ENCODE measurements around the gene MYMX. TPM values are rescaled to one million over a fixed set of nuclear protein-coding genes. Genes with fewer than 3 reads are reported as not detected.
"Not testable (repeated sequence)": the region's sequence is repeated elsewhere in the genome, so short reads cannot be mapped to it uniquely, and the experiment has no call there.

Gene MYMX
- total RNA-seq, 2 donors from 2014 or later = not detected

DNA sequence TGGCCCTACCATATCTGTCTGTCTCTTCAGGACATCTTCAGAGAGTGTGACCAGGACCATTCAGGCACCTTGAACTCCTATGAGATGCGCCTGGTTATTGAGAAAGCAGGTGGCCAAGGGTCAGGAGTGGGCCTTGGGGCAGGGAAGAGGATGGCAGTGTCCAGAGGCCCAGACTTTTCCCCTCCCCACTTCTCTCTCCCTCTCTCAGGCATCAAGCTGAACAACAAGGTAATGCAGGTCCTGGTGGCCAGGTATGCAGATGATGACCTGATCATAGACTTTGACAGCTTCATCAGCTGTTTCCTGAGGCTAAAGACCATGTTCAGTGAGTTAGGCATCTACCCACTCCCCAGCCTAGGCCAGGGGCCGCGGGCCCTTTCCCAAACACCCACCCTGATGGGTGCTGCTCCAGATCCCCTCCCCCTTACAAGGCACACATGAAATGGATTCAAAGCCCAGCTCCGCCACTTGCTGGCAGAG, 33.8 kb upstream of the MYMX start:
- no peak for DNase-seq
- Histone ChIP-seq H3K9me3 (no peaks in the 10 kb centered on the region), H3K4me1 (no peaks in the 10 kb centered on the region), H3K36me3 (no peaks in the 10 kb centered on the region), H3K4me3 (no peak overlapping the region), H3K9ac (ENCODE audit: low read depth in 2 of 2, low read length in 2 of 2) (no peak overlapping the region), H3K27ac (no peak overlapping the region), H3K27me3 (no peaks in the 10 kb centered on the region)
- intact Hi-C loops (cut with DNase I) = no loop called here
- TF ChIP-seq, protein P1, sequence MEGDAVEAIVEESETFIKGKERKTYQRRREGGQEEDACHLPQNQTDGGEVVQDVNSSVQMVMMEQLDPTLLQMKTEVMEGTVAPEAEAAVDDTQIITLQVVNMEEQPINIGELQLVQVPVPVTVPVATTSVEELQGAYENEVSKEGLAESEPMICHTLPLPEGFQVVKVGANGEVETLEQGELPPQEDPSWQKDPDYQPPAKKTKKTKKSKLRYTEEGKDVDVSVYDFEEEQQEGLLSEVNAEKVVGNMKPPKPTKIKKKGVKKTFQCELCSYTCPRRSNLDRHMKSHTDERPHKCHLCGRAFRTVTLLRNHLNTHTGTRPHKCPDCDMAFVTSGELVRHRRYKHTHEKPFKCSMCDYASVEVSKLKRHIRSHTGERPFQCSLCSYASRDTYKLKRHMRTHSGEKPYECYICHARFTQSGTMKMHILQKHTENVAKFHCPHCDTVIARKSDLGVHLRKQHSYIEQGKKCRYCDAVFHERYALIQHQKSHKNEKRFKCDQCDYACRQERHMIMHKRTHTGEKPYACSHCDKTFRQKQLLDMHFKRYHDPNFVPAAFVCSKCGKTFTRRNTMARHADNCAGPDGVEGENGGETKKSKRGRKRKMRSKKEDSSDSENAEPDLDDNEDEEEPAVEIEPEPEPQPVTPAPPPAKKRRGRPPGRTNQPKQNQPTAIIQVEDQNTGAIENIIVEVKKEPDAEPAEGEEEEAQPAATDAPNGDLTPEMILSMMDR (IDR thresholded peaks at IDR 0.05) = no peak

DNA sequence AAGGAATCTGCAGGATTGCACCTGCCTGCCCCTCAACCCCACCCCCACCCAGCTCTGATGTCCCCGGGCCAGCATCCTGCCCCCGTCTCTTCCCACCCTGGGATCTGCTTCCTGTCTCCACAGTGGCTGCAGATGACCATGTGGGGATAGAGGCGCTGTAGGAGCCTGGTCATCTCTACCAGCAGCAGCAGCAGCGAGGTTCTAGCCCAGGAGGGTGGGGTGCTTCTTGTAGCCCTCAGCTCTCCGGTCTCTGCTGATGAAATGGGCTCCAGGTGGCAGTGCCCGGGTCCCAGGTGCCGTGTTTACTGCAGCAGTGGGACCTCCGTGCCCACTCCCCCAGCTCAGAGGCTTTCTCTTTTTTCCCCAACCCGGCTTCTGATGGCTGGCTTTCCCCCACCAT, 32.9 kb upstream of the MYMX start:
- H3K9me3 ChIP-seq = no peaks in the 10 kb centered on the region
- no peak overlapping the region for H3K4me3 ChIP-seq
- no peaks in the 10 kb centered on the region for H3K36me3 ChIP-seq
- peak overlapping the region in 1 of 2 donors; percentile 18 for H3K9ac ChIP-seq (ENCODE audit: low read depth in 2 of 2, low read length in 2 of 2)
- H3K4me1 ChIP-seq = no peaks in the 10 kb centered on the region
- TF ChIP-seq, protein P1 (IDR thresholded peaks at IDR 0.05) = no peak
- intact Hi-C loops (cut with DNase I) = no loop called here
- H3K27me3 ChIP-seq = no peaks in the 10 kb centered on the region
- DNase-seq = no peak
- H3K27ac ChIP-seq = no peak overlapping the region

DNA sequence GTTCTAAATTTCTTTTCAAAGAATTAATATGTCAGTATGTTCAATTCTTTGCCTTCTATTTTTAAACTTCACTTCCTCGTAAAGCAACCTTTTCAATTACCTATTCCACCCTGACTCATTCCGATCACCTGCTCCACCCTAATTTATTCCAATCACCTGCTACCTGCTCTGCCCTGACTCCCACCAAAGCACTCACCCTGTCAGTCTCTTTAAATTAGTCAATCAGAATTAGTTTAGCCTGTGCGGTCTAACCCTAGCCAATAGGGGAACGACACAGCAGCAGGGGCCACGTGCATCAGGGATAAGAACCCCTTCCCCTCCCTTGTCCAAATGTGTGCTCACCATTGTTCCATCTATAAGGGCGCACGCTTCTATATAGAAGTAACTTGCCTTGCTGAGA, 31.4 kb upstream of the MYMX start:
- intact Hi-C loops (cut with DNase I); H3K36me3 ChIP-seq; H3K4me1 ChIP-seq; H3K27ac ChIP-seq; H3K4me3 ChIP-seq; H3K9me3 ChIP-seq; DNase-seq; H3K9ac ChIP-seq (ENCODE audit: low read depth in 2 of 2, low read length in 2 of 2); H3K27me3 ChIP-seq: not testable (repeated sequence)

DNA sequence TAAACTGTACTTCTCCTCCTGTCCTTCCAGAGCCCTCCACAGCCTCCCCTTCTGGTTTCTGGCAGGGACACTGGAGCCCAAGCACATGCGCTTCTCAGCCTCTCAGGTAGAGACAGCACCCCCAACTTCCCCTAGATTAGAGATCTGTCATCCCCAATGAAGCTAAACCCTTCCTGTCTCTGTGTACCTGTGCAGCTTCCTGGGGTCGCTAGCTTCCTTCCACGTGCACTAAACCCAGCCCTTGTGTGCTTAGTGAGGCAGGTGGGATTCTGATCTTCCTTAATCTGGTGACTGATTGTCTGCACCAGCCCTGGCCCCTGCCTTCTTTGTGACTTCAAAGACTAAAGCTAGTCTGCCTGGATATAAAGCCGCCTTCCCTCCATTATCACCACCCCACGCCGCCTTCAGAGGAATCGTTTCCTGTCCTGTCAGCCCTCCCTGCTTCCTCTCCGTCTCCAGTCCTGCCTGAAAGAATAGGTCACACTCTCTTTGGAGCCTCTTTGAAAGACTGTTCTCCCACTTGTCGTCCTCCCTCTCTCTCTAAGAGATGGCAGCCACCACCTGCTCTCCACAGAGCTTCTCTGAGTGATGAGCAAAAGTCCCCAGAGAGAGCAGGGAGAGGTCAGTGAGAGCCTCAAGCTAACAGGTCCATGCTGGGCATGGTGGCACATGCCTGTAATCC, 30.6 kb upstream of the MYMX start:
- DNase-seq = no peak
- H3K27ac ChIP-seq = no peak overlapping the region
- intact Hi-C loops (cut with DNase I) = no loop called here
- H3K9ac ChIP-seq (ENCODE audit: low read depth in 2 of 2, low read length in 2 of 2) = no peak overlapping the region
- no peaks in the 10 kb centered on the region for H3K36me3 ChIP-seq
- H3K4me3 ChIP-seq = no peak overlapping the region
- TF ChIP-seq, protein P1 (IDR thresholded peaks at IDR 0.05) = no peak
- H3K9me3 ChIP-seq = no peaks in the 10 kb centered on the region
- no peaks in the 10 kb centered on the region for H3K27me3 ChIP-seq
- H3K4me1 ChIP-seq = no peaks in the 10 kb centered on the region

DNA sequence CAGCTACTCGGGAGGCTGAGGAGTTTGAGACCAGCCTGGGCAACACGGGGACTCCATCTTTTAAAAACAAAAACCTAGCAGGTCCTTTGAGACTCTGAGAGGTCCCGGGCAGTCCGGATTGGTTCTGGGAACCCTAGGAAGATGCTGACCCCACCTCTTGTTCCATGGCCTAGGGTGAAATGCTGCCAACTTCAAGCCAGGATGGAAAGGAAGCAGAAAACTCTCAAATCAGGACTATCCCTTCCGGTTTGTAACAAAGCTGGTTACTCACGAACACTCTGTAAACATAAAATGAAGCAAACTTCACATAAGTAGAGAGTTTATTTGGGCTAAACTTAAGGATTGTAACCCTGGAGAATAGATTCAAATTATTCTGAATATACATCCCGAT, 30.1 kb upstream of the MYMX start:
- intact Hi-C loops (cut with DNase I) = no loop called here
- no peak overlapping the region for H3K9ac ChIP-seq (ENCODE audit: low read depth in 2 of 2, low read length in 2 of 2)
- no peak for DNase-seq

DNA sequence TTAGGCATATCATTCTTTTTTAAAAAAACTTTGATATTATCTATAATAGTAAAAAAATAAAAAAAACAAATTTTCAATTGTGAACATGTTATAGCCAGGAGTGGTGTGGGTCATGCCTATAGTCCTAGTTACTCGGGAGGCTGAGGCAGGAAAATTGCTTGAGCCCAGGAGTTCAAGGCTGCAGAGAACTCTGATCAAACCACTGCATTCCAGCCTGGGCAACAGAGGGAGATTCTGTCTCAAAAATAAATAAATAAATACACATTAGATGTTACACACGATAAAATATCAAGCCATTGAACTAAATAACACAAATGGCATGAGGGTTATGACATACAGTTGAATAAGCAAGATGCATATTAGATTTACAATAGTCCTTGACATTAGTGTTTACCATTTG, 27.9 kb upstream of the MYMX start:
- intact Hi-C loops (cut with DNase I) = no loop called here
- TF ChIP-seq, protein P1 (IDR thresholded peaks at IDR 0.05) = no peak

More for the DNA sequence above, 30.1 kb upstream of the MYMX start:
- Histone ChIP-seq H3K4me3 (no peak overlapping the region), H3K36me3 (no peaks in the 10 kb centered on the region), H3K27me3 (no peaks in the 10 kb centered on the region), H3K4me1 (no peaks in the 10 kb centered on the region), H3K9me3 (no peaks in the 10 kb centered on the region), H3K27ac (no peak overlapping the region)
- TF ChIP-seq, protein P1 (IDR thresholded peaks at IDR 0.05) = no peak

More for the DNA sequence above, 27.9 kb upstream of the MYMX start:
- no peak overlapping the region for H3K4me3 ChIP-seq
- DNase-seq = no peak
- H3K27me3 ChIP-seq = no peaks in the 10 kb centered on the region
- H3K4me1 ChIP-seq = no peaks in the 10 kb centered on the region
- no peak overlapping the region for H3K9ac ChIP-seq (ENCODE audit: low read depth in 2 of 2, low read length in 2 of 2)
- H3K36me3 ChIP-seq = no peaks in the 10 kb centered on the region
- no peaks in the 10 kb centered on the region for H3K9me3 ChIP-seq
- no peak overlapping the region for H3K27ac ChIP-seq

All from colonic mucosa (tissue), 4 donors.